GM23338 (cell line): Measurements from ENCODE around the gene GPR25. TPM values are rescaled to one million over a fixed set of nuclear protein-coding genes. Genes with fewer than 3 reads are reported as not detected.

Experiments
- ATAC-seq: fragments of 200-7000 bp; cut with Tn5 transposase; 3 replicates; pipeline ENCODE4 v1.9.1; 2020
- DNase-seq: peaks from one replicate; pipeline ENCODE4 v3.0.0-alpha.2; 2015; ENCODE audit warnings: low spot score
- H2AFZ ChIP-seq: fragments of 200-600 bp; sonication (generic); 2 replicates; pipeline ENCODE4 v1.8.0; 2016; ENCODE audit warnings: antibody characterized with exemption, mild to moderate bottlenecking, moderate library complexity
- H3F3A ChIP-seq: fragments of 200-600 bp; sonication (generic); replicated peaks from 2 replicates; pipeline ENCODE4 v1.8.0; 2017; ENCODE audit warnings: antibody characterized with exemption, mixed run types, low read depth
- H3K27ac ChIP-seq: fragments of 200-600 bp; sonication (generic); 2 replicates; pipeline ENCODE4 v1.6.1; 2016; ENCODE audit warnings: low read depth
- H3K27me3 ChIP-seq: fragments of 200-600 bp; sonication (generic); 2 replicates; pipeline ENCODE4 v1.8.0; 2016; ENCODE audit warnings: mild to moderate bottlenecking, mixed run types, moderate library complexity; ENCODE audit not compliant: insufficient read depth
- H3K36me3 ChIP-seq: fragments of 200-600 bp; sonication (generic); 2 replicates; pipeline ENCODE4 v1.8.0; 2016; ENCODE audit warnings: mild to moderate bottlenecking; ENCODE audit not compliant: insufficient read depth
- H3K4me1 ChIP-seq: fragments of 200-600 bp; sonication (generic); 2 replicates; pipeline ENCODE4 v1.8.0; 2016; ENCODE audit warnings: mild to moderate bottlenecking, moderate library complexity; ENCODE audit not compliant: insufficient read depth
- H3K4me2 ChIP-seq: fragments of 200-600 bp; sonication (generic); 2 replicates; pipeline ENCODE4 v1.7.1; 2017; ENCODE audit warnings: mixed run types
- H3K4me3 ChIP-seq: fragments of 200-600 bp; sonication (generic); 2 replicates; pipeline ENCODE4 v1.6.1; 2016; ENCODE audit warnings: mixed run types
- H3K79me2 ChIP-seq: fragments of 200-600 bp; sonication (generic); replicated peaks from 2 replicates; pipeline ENCODE4 v1.8.0; 2017; ENCODE audit warnings: mild to moderate bottlenecking; ENCODE audit not compliant: insufficient read depth
- H3K9me2 ChIP-seq: fragments of 200-600 bp; sonication (generic); 2 replicates; pipeline ENCODE4 v1.8.0; 2017; ENCODE audit not compliant: insufficient read depth
- H4K20me1 ChIP-seq: fragments of 200-600 bp; sonication (generic); replicated peaks from 2 replicates; pipeline ENCODE4 v1.8.0; 2017; ENCODE audit warnings: mild to moderate bottlenecking; ENCODE audit not compliant: insufficient read depth
- H3K27ac Mint-ChIP-seq: 2 replicates; pipeline ENCODE4 v1.8.0; 2020; ENCODE audit warnings: inconsistent platforms, mild to moderate bottlenecking, moderate library complexity, mixed read lengths
- H3K27me3 Mint-ChIP-seq: 3 replicates; pipeline ENCODE4 v1.8.0; 2022; ENCODE audit warnings: low read depth, mild to moderate bottlenecking, moderate library complexity, mixed read lengths, inconsistent platforms; ENCODE audit not compliant: insufficient read depth, poor library complexity
- H3K36me3 Mint-ChIP-seq: 3 replicates; pipeline ENCODE4 v1.8.0; 2021; ENCODE audit warnings: low read depth, mild to moderate bottlenecking, inconsistent platforms, moderate library complexity, mixed read lengths
- H3K4me1 Mint-ChIP-seq: 3 replicates; pipeline ENCODE4 v1.8.0; 2020; ENCODE audit warnings: mild to moderate bottlenecking, inconsistent platforms, mixed read lengths
- H3K4me3 Mint-ChIP-seq: 3 replicates; pipeline ENCODE4 v1.8.0; 2021; ENCODE audit warnings: moderate library complexity, mild to moderate bottlenecking, inconsistent platforms, mixed read lengths
- H3K9me3 Mint-ChIP-seq: 3 replicates; pipeline ENCODE4 v1.8.0; 2020; ENCODE audit warnings: moderate library complexity, mild to moderate bottlenecking, inconsistent platforms, mixed read lengths
- CREB1 ChIP-seq: fragments of 250-450 bp; sonication (Bioruptor Pico); IDR thresholded peaks from 2 replicates; pipeline ENCODE4 v1.5.0; 2020; ENCODE audit warnings: low read depth, mild to moderate bottlenecking, moderate library complexity
- CTCF ChIP-seq, 2 experiments: fragments of 200-600 bp in 1 of 2; sonication (generic) in 1 of 2; conservative IDR thresholded peaks; 2 replicates each; pipeline versions ENCODE4 v1.5.1 to v1.6.1; 2016 to 2017; ENCODE audit warnings: antibody characterized with exemption in 2 of 2, low read depth in 2 of 2, mild to moderate bottlenecking in 2 of 2, moderate library complexity in 1 of 2
- EZH2 ChIP-seq: fragments of 200-600 bp; sonication (generic); IDR thresholded peaks from one replicate; pipeline ENCODE4 v1.8.0; 2017; ENCODE audit warnings: antibody characterized with exemption, mild to moderate bottlenecking, low read depth; ENCODE audit not compliant: unreplicated experiment
- EZH2phosphoT487 ChIP-seq: fragments of 200-600 bp; sonication (generic); IDR thresholded peaks from one replicate; pipeline ENCODE4 v1.8.1; 2018; ENCODE audit warnings: antibody characterized with exemption; ENCODE audit not compliant: unreplicated experiment
- JUNB ChIP-seq: IDR thresholded peaks from one replicate; pipeline ENCODE4 v1.6.1; 2016; ENCODE audit warnings: antibody characterized with exemption; ENCODE audit not compliant: unreplicated experiment
- NANOG ChIP-seq: IDR thresholded peaks from 2 replicates; pipeline ENCODE4 v1.6.1; 2016; ENCODE audit warnings: antibody characterized with exemption, borderline replicate concordance
- POLR2AphosphoS5 ChIP-seq: IDR thresholded peaks from 2 replicates; pipeline ENCODE4 v1.6.1; 2016; ENCODE audit warnings: antibody characterized with exemption, low read depth
- REST ChIP-seq: IDR thresholded peaks from one replicate; pipeline ENCODE4 v1.6.1; 2018; ENCODE audit warnings: antibody characterized with exemption; ENCODE audit not compliant: unreplicated experiment
- STAT1 ChIP-seq: IDR thresholded peaks from one replicate; pipeline ENCODE4 v1.6.1; 2016; ENCODE audit warnings: antibody characterized with exemption; ENCODE audit not compliant: unreplicated experiment
- ZNF114 ChIP-seq: fragments of 250-450 bp; sonication (Bioruptor Pico); IDR thresholded peaks from 2 replicates; pipeline ENCODE4 v1.5.0; 2020; ENCODE audit warnings: mild to moderate bottlenecking, moderate library complexity
- ZNF331 ChIP-seq: fragments of 250-450 bp; sonication (Bioruptor Pico); IDR thresholded peaks from 2 replicates; pipeline ENCODE4 v1.5.0; 2020; ENCODE audit warnings: low read depth, mild to moderate bottlenecking, moderate library complexity
- polyA plus RNA-seq: library from polyadenylated mRNA; unstranded; fragments of >200 nt; fragmentation: Nextera tagmentation; extraction: Ambion mirVana; gene quantifications from 2 replicates; pipeline ENCODE4 v1.2.1, GENCODE V29; 2016
- total RNA-seq: library from RNA; depleted of rRNA; stranded (reverse); fragments of >200 nt; shearing (Covaris generic); gene quantifications from 2 replicates; pipeline ENCODE4 v1.2.3, GENCODE V29; 2014
- TF ChIP-seq, protein P1 (sequence below): IDR thresholded peaks from 2 replicates; pipeline ENCODE4 v1.6.1; 2016; ENCODE audit warnings: antibody characterized with exemption
- TF ChIP-seq, protein P2 (sequence below): fragments of 250-450 bp; sonication (Bioruptor Pico); IDR thresholded peaks from 2 replicates; pipeline ENCODE4 v1.5.0; 2020; ENCODE audit warnings: mild to moderate bottlenecking, moderate library complexity

Gene GPR25
- total and polyA plus RNA-seq, 2 experiments from 2014 or later, result not detected

GRCh38 chr1:200922406-200922805, 49.6 kb downstream of the GPR25 start:
- Histone ChIP-seq H3K4me3 (no peak overlapping the region), H3K9me2 (0 out of 2 replicates have a peak, but pooled peaks cover 6% of the 10 kb centered on the region), H3K27ac (no peak overlapping the region), H3K36me3 (no peaks in the 10 kb centered on the region), H3K4me1 (peaks cover under 1% of the 10 kb centered on the region; the same call in 1 of the 2 replicates), H3K4me2 (no peak overlapping the region), H3F3A (no peaks in the 10 kb centered on the region), H3K27me3 (no peaks in the 10 kb centered on the region), H3K79me2 (no peaks in the 10 kb centered on the region), H4K20me1 (no peaks in the 10 kb centered on the region), H2AFZ (no peak overlapping the region)
- no peak for DNase-seq
- H3K27me3 Mint-ChIP-seq, result peaks cover 3% of the 10 kb centered on the region
- H3K27ac Mint-ChIP-seq, result no peak overlapping the region
- no peaks in the 10 kb centered on the region for H3K36me3 Mint-ChIP-seq
- no peaks in the 10 kb centered on the region for H3K9me3 Mint-ChIP-seq
- H3K4me1 Mint-ChIP-seq, result peaks cover 6% of the 10 kb centered on the region; the same call in 2 of the 3 replicates
- no peak overlapping the region for H3K4me3 Mint-ChIP-seq
- no peak for TF ChIP-seq CTCF (conservative IDR thresholded peaks at IDR 0.05; ENCODE audit: low read depth in 2 of 2)
- no peak for TF ChIP-seq NANOG
- TF ChIP-seq, protein P1, sequence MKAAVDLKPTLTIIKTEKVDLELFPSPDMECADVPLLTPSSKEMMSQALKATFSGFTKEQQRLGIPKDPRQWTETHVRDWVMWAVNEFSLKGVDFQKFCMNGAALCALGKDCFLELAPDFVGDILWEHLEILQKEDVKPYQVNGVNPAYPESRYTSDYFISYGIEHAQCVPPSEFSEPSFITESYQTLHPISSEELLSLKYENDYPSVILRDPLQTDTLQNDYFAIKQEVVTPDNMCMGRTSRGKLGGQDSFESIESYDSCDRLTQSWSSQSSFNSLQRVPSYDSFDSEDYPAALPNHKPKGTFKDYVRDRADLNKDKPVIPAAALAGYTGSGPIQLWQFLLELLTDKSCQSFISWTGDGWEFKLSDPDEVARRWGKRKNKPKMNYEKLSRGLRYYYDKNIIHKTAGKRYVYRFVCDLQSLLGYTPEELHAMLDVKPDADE, result no peak
- TF ChIP-seq, protein P2, sequence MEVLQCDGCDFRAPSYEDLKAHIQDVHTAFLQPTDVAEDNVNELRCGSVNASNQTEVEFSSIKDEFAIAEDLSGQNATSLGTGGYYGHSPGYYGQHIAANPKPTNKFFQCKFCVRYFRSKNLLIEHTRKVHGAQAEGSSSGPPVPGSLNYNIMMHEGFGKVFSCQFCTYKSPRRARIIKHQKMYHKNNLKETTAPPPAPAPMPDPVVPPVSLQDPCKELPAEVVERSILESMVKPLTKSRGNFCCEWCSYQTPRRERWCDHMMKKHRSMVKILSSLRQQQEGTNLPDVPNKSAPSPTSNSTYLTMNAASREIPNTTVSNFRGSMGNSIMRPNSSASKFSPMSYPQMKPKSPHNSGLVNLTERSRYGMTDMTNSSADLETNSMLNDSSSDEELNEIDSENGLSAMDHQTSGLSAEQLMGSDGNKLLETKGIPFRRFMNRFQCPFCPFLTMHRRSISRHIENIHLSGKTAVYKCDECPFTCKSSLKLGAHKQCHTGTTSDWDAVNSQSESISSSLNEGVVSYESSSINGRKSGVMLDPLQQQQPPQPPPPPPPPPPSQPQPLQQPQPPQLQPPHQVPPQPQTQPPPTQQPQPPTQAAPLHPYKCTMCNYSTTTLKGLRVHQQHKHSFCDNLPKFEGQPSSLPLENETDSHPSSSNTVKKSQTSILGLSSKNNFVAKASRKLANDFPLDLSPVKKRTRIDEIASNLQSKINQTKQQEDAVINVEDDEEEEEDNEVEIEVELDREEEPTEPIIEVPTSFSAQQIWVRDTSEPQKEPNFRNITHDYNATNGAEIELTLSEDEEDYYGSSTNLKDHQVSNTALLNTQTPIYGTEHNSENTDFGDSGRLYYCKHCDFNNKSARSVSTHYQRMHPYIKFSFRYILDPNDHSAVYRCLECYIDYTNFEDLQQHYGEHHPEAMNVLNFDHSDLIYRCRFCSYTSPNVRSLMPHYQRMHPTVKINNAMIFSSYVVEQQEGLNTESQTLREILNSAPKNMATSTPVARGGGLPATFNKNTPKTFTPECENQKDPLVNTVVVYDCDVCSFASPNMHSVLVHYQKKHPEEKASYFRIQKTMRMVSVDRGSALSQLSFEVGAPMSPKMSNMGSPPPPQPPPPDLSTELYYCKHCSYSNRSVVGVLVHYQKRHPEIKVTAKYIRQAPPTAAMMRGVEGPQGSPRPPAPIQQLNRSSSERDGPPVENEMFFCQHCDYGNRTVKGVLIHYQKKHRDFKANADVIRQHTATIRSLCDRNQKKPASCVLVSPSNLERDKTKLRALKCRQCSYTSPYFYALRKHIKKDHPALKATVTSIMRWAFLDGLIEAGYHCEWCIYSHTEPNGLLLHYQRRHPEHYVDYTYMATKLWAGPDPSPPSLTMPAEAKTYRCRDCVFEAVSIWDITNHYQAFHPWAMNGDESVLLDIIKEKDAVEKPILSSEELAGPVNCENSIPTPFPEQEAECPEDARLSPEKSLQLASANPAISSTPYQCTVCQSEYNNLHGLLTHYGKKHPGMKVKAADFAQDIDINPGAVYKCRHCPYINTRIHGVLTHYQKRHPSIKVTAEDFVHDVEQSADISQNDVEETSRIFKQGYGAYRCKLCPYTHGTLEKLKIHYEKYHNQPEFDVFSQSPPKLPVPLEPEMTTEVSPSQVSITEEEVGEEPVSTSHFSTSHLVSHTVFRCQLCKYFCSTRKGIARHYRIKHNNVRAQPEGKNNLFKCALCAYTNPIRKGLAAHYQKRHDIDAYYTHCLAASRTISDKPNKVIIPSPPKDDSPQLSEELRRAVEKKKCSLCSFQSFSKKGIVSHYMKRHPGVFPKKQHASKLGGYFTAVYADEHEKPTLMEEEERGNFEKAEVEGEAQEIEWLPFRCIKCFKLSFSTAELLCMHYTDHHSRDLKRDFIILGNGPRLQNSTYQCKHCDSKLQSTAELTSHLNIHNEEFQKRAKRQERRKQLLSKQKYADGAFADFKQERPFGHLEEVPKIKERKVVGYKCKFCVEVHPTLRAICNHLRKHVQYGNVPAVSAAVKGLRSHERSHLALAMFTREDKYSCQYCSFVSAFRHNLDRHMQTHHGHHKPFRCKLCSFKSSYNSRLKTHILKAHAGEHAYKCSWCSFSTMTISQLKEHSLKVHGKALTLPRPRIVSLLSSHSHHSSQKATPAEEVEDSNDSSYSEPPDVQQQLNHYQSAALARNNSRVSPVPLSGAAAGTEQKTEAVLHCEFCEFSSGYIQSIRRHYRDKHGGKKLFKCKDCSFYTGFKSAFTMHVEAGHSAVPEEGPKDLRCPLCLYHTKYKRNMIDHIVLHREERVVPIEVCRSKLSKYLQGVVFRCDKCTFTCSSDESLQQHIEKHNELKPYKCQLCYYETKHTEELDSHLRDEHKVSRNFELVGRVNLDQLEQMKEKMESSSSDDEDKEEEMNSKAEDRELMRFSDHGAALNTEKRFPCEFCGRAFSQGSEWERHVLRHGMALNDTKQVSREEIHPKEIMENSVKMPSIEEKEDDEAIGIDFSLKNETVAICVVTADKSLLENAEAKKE, result no peak
- no peak for TF ChIP-seq CREB1 (CRISPR knock-in tag)
- TF ChIP-seq STAT1, result no peak
- TF ChIP-seq JUNB, result no peak
- TF ChIP-seq EZH2phosphoT487, result no peak
- no peak for TF ChIP-seq ZNF114 (CRISPR knock-in tag)
- TF ChIP-seq POLR2AphosphoS5, result no peak
- no peak for TF ChIP-seq EZH2
- no peak for TF ChIP-seq ZNF331 (CRISPR knock-in tag)
- no peak for TF ChIP-seq REST
- ATAC-seq, result no peak
